Mesothelial cell of epicardium (in vitro differentiated cells): ENCODE results near the gene ZNF219. TPM values are rescaled to one million over a fixed set of nuclear protein-coding genes. Genes with fewer than 3 reads are reported as not detected.

Experiments used
- DNase-seq, 2 experiments: peaks; one replicate each; pipeline ENCODE4 v3.0.0; 2021; ENCODE audit warnings: low spot score in 2 of 2; ENCODE audit not compliant: unreplicated experiment in 2 of 2
- H3K27ac Mint-ChIP-seq: 2 replicates; pipeline ENCODE4 v1.8.0; 2021; ENCODE audit warnings: mixed read lengths
- H3K27me3 Mint-ChIP-seq: 2 replicates; pipeline ENCODE4 v1.8.0; 2021; ENCODE audit warnings: low read depth, mixed read lengths
- H3K36me3 Mint-ChIP-seq: 2 replicates; pipeline ENCODE4 v1.8.0; 2021; ENCODE audit warnings: mixed read lengths
- H3K4me1 Mint-ChIP-seq: 2 replicates; pipeline ENCODE4 v1.8.0; 2021; ENCODE audit warnings: mixed read lengths
- H3K4me3 Mint-ChIP-seq: 2 replicates; pipeline ENCODE4 v1.8.0; 2021; ENCODE audit warnings: mild to moderate bottlenecking, moderate library complexity, mixed read lengths
- H3K9me3 Mint-ChIP-seq: 2 replicates; pipeline ENCODE4 v1.8.0; 2021; ENCODE audit warnings: mixed read lengths
- CTCF ChIP-seq: fragments of 200-600 bp; sonication (generic); IDR thresholded peaks from one replicate; pipeline ENCODE4 v1.5.0; 2021; ENCODE audit warnings: antibody characterized with exemption; ENCODE audit not compliant: unreplicated experiment
- total RNA-seq: library from RNA; stranded (reverse); gene quantifications from 3 replicates; pipeline ENCODE4 v1.2.1, GENCODE V29; 2021

Gene ZNF219
- total RNA-seq, 1 donor from 2014 or later: 75.2 TPM

GRCh38 chr14:21089271-21089670 lies 9.2 kb downstream of the ZNF219 start:
- Mint-ChIP-seq H3K9me3 (no peaks in the 10 kb centered on the region), H3K36me3 (peaks cover 37% of the 10 kb centered on the region), H3K4me1 (peaks cover 21% of the 10 kb centered on the region), H3K27ac (peak overlapping the region; percentile 69), H3K4me3 (no peak overlapping the region), H3K27me3 (no peaks in the 10 kb centered on the region)
- DNase-seq: no peak
- TF ChIP-seq CTCF: no peak

- no peaks in the 10 kb centered on the region for H3K27me3 Mint-ChIP-seq
- H3K9me3 Mint-ChIP-seq: no peaks in the 10 kb centered on the region
- H3K27ac Mint-ChIP-seq: peak overlapping the region; percentile 69
- DNase-seq: no peak
- no peak for TF ChIP-seq CTCF
- no peak overlapping the region for H3K4me3 Mint-ChIP-seq
- H3K4me1 Mint-ChIP-seq: peaks cover 15% of the 10 kb centered on the region
- H3K36me3 Mint-ChIP-seq: peaks cover 40% of the 10 kb centered on the region
Measured at GRCh38 chr14:21088687-21089086, 9.8 kb downstream of the ZNF219 start.

GRCh38 chr14:21087294-21088091 lies 11.0 kb downstream of the ZNF219 start:
- Mint-ChIP-seq H3K9me3 (no peaks in the 10 kb centered on the region), H3K27ac (peak overlapping the region; percentile 43), H3K4me1 (peaks cover 3% of the 10 kb centered on the region), H3K36me3 (peaks cover 36% of the 10 kb centered on the region), H3K4me3 (no peak overlapping the region), H3K27me3 (no peaks in the 10 kb centered on the region)
- no peak for TF ChIP-seq CTCF
- DNase-seq: no peak

GRCh38 chr14:21086908-21087293 lies 11.6 kb downstream of the ZNF219 start:
- DNase-seq: no peak
- no peak overlapping the region for H3K4me3 Mint-ChIP-seq
- H3K9me3 Mint-ChIP-seq: no peaks in the 10 kb centered on the region
- TF ChIP-seq CTCF: no peak
- H3K36me3 Mint-ChIP-seq: peaks cover 37% of the 10 kb centered on the region
- peak overlapping the region; percentile 32 for H3K27ac Mint-ChIP-seq
- peaks cover 2% of the 10 kb centered on the region for H3K4me1 Mint-ChIP-seq
- H3K27me3 Mint-ChIP-seq: no peaks in the 10 kb centered on the region

GRCh38 chr14:21084998-21085853 lies 13.2 kb downstream of the ZNF219 start:
- H3K4me1 Mint-ChIP-seq: no peaks in the 10 kb centered on the region
- peak overlapping the region; percentile 25 for H3K27ac Mint-ChIP-seq
- DNase-seq: no peak
- peaks cover 34% of the 10 kb centered on the region for H3K36me3 Mint-ChIP-seq
- H3K9me3 Mint-ChIP-seq: no peaks in the 10 kb centered on the region
- H3K27me3 Mint-ChIP-seq: no peaks in the 10 kb centered on the region
- H3K4me3 Mint-ChIP-seq: no peak overlapping the region
- no peak for TF ChIP-seq CTCF
